Keratinocyte (primary cell): ENCODE results near the gene CRB2. TPM values are rescaled to one million over a fixed set of nuclear protein-coding genes. Genes with fewer than 3 reads are reported as not detected.

Source experiments
- DNase-seq: peaks from one replicate; pipeline ENCODE4 v3.0.0-alpha.2; 2011; ENCODE audit warnings: low read depth, missing footprints, low spot score
- FAIRE-seq: peaks from 2 replicates; lab custom pipeline; 2011; peaks lifted over from hg19 to GRCh38; lab: Jason Lieb, UNC
- H2AFZ ChIP-seq: 2 replicates; pipeline ENCODE4 v1.6.0; 2012; ENCODE audit warnings: low read length, control low read depth, inconsistent platforms; ENCODE audit not compliant: control insufficient read depth
- H3K27ac ChIP-seq: 2 replicates; pipeline ENCODE4 v1.5.1; 2011; ENCODE audit warnings: low read length; ENCODE audit not compliant: control insufficient read depth, insufficient read depth
- H3K27me3 ChIP-seq: 3 replicates; pipeline ENCODE4 v1.6.0; 2011; ENCODE audit warnings: low read length; ENCODE audit not compliant: control insufficient read depth, insufficient read depth; ENCODE audit errors: extremely low read depth
- H3K36me3 ChIP-seq, 2 experiments: 2 replicates in 1 of 2; 3 replicates in 1 of 2; pipeline ENCODE4 v1.5.1; 2011; ENCODE audit warnings: low read length in 2 of 2, mild to moderate bottlenecking in 1 of 2; ENCODE audit not compliant: control insufficient read depth in 2 of 2, insufficient read depth in 2 of 2; ENCODE audit errors: extremely low read depth in 1 of 2
- H3K4me1 ChIP-seq: 3 replicates; pipeline ENCODE4 v1.5.1; 2011; ENCODE audit warnings: low read length; ENCODE audit not compliant: control insufficient read depth, insufficient read depth; ENCODE audit errors: extremely low read depth
- H3K4me2 ChIP-seq: 3 replicates; pipeline ENCODE4 v1.6.0; 2011; ENCODE audit warnings: low read depth, low read length; ENCODE audit not compliant: control insufficient read depth, insufficient read depth; ENCODE audit errors: extremely low read depth
- H3K4me3 ChIP-seq, 3 experiments: fragments of 200-600 bp in 1 of 3; sonication (generic) in 1 of 3; 2 replicates in 2 of 3; 3 replicates in 1 of 3; pipeline ENCODE4 v1.5.1; 2011 to 2016; ENCODE audit warnings: low read length in 3 of 3, mild to moderate bottlenecking in 3 of 3, control low read depth in 2 of 3, inconsistent platforms in 1 of 3, low read depth in 1 of 3, mixed read lengths in 1 of 3, mixed run types in 1 of 3, moderate library complexity in 1 of 3; ENCODE audit not compliant: control insufficient read depth in 2 of 3, insufficient read depth in 2 of 3; ENCODE audit errors: extremely low read depth in 1 of 3
- H3K79me2 ChIP-seq: 2 replicates; pipeline ENCODE4 v1.6.0; 2012; ENCODE audit warnings: low read length; ENCODE audit not compliant: control insufficient read depth, insufficient read depth
- H3K9ac ChIP-seq: 3 replicates; pipeline ENCODE4 v1.6.0; 2011; ENCODE audit warnings: low read length; ENCODE audit not compliant: control insufficient read depth, insufficient read depth; ENCODE audit errors: extremely low read depth
- H3K9me1 ChIP-seq: 3 replicates; pipeline ENCODE4 v1.6.0; 2011; ENCODE audit warnings: low read length; ENCODE audit not compliant: control insufficient read depth, insufficient read depth; ENCODE audit errors: extremely low read depth
- H3K9me3 ChIP-seq: 2 replicates; pipeline ENCODE4 v1.5.1; 2012; ENCODE audit warnings: low read depth, low read length; ENCODE audit not compliant: control insufficient read depth
- H4K20me1 ChIP-seq: 3 replicates; pipeline ENCODE4 v1.6.0; 2011; ENCODE audit warnings: low read length; ENCODE audit not compliant: control insufficient read depth, insufficient read depth; ENCODE audit errors: extremely low read depth
- CTCF ChIP-seq, 3 experiments: IDR thresholded peaks in 1 of 3; conservative IDR thresholded peaks in 1 of 3; optimal IDR thresholded peaks in 1 of 3; 2 replicates in 2 of 3; 3 replicates in 1 of 3; pipeline versions ENCODE3 to v1.5.1; 2011; ENCODE audit warnings: low read length in 3 of 3, mild to moderate bottlenecking in 3 of 3, moderate library complexity in 2 of 3, control low read depth in 1 of 3, inconsistent platforms in 1 of 3; ENCODE audit not compliant: insufficient read depth in 2 of 3; ENCODE audit errors: extremely low read depth in 1 of 3
- EZH2 ChIP-seq: IDR thresholded peaks from one replicate; pipeline ENCODE4 v1.6.1; 2012; ENCODE audit warnings: inconsistent platforms, mild to moderate bottlenecking, low read length, moderate library complexity
- dilution Hi-C: fragments of 300-500 bp; cut with MboI; formaldehyde crosslinking; loops from one replicate; pipeline ENCODE4 v1.7.0; 2020; ENCODE audit warnings: low sequenced_read_pairs; ENCODE audit not compliant: extremely low pct_ligation_motif_present
- polyA plus RNA-seq, 5 experiments: library from polyadenylated mRNA; depleted of rRNA in 3 of 5; stranded (reverse) in 3 of 5; stranded (forward) in 1 of 5; unstranded in 1 of 5; fragments of >200 nt; gene quantifications; 1 replicate in 1 of 5; 2 replicates in 3 of 5; 3 replicates in 1 of 5; pipeline versions ENCODE4 v1.2.1 to v1.2.3, GENCODE V29; 2011 to 2012; ENCODE audit warnings: missing spikeins in 2 of 5, low read depth in 1 of 5, low replicate concordance in 1 of 5

Gene CRB2
- polyA plus RNA-seq, 1 donor (not counting 4 experiments of a cell fraction or from before 2014, with no cell fraction given): not detected

- TF ChIP-seq EZH2: no peak
- no peak for TF ChIP-seq CTCF (optimal IDR thresholded peaks at IDR 0.05 in 1 of 3, IDR thresholded peaks at IDR 0.05 in 1 of 3, conservative IDR thresholded peaks at IDR 0.05 in 1 of 3; ENCODE audit: extremely low read depth in 1 of 3, insufficient read depth in 2 of 3, low read length in 3 of 3)
- H3K9me3 ChIP-seq: no peaks in the 10 kb centered on the region
- H3K27me3 ChIP-seq: no peaks in the 10 kb centered on the region
- dilution Hi-C loops: no loop called here
- no peaks in the 10 kb centered on the region for H4K20me1 ChIP-seq
- no peak overlapping the region for H3K9ac ChIP-seq
- FAIRE-seq (no peak), DNase-seq (no peak)
- no peak overlapping the region for H3K27ac ChIP-seq
- no peaks in the 10 kb centered on the region for H3K79me2 ChIP-seq
- H3K4me2 ChIP-seq: no peak overlapping the region
- H3K4me1 ChIP-seq: no peaks in the 10 kb centered on the region
- H3K9me1 ChIP-seq: no peaks in the 10 kb centered on the region
- no peaks in the 10 kb centered on the region for H3K36me3 ChIP-seq
- H3K4me3 ChIP-seq: no peak overlapping the region
- no peak overlapping the region for H2AFZ ChIP-seq
Observed at GRCh38 chr9:123412171-123412820, 56.3 kb downstream of the CRB2 start.

GRCh38 chr9:123414204-123414603 lies 58.2 kb downstream of the CRB2 start:
- Histone ChIP-seq H3K36me3 (no peaks in the 10 kb centered on the region), H2AFZ (no peak overlapping the region), H3K79me2 (no peaks in the 10 kb centered on the region), H3K4me3 (no peak overlapping the region), H3K27me3 (no peaks in the 10 kb centered on the region), H3K9me1 (no peaks in the 10 kb centered on the region), H3K9ac (no peak overlapping the region), H3K4me1 (no peaks in the 10 kb centered on the region), H4K20me1 (no peaks in the 10 kb centered on the region), H3K27ac (no peak overlapping the region), H3K4me2 (no peak overlapping the region), H3K9me3 (no peaks in the 10 kb centered on the region)
- no peak for DNase-seq
- TF ChIP-seq EZH2: no peak
- no peak for TF ChIP-seq CTCF (optimal IDR thresholded peaks at IDR 0.05 in 1 of 3, IDR thresholded peaks at IDR 0.05 in 1 of 3, conservative IDR thresholded peaks at IDR 0.05 in 1 of 3; ENCODE audit: extremely low read depth in 1 of 3, insufficient read depth in 2 of 3, low read length in 3 of 3)
- dilution Hi-C loops: no loop called here
- no peak for FAIRE-seq
